IPS-18a (cell line): ENCODE results near the gene DHRS2.
"Not testable (repeated sequence)": the region's sequence is repeated elsewhere in the genome, so short reads cannot be mapped to it uniquely, and the experiment has no call there.

Experiments used
- H3K27ac ChIP-seq: one replicate; pipeline ENCODE4 v1.5.1; 2013; ENCODE audit warnings: low read length
- H3K27me3 ChIP-seq: one replicate; pipeline ENCODE4 v1.6.1; 2013; ENCODE audit warnings: mild to moderate bottlenecking, low read length; ENCODE audit not compliant: control insufficient read depth, insufficient read depth
- H3K36me3 ChIP-seq: one replicate; pipeline ENCODE4 v1.6.1; 2013; ENCODE audit warnings: low read depth, low read length; ENCODE audit not compliant: control insufficient read depth
- H3K4me1 ChIP-seq: one replicate; pipeline ENCODE4 v1.6.1; 2013; ENCODE audit warnings: low read depth, low read length; ENCODE audit not compliant: control insufficient read depth
- H3K4me3 ChIP-seq: one replicate; pipeline ENCODE4 v1.5.1; 2013; ENCODE audit warnings: low read length
- H3K9ac ChIP-seq: one replicate; pipeline ENCODE4 v1.6.1; 2013; ENCODE audit warnings: mild to moderate bottlenecking, low read length, moderate library complexity
- H3K9me3 ChIP-seq: one replicate; pipeline ENCODE4 v1.6.1; 2013; ENCODE audit warnings: low read depth, low read length; ENCODE audit not compliant: control insufficient read depth

Gene DHRS2

GRCh38 chr14:23627961-23628360 is 8.2 kb upstream of the DHRS2 start:
- Histone ChIP-seq H3K4me1 (peaks cover 6% of the 10 kb centered on the region), H3K36me3 (no peaks in the 10 kb centered on the region), H3K27ac (no peak overlapping the region), H3K4me3 (no peak overlapping the region), H3K27me3 (no peaks in the 10 kb centered on the region), H3K9me3 (peaks cover 22% of the 10 kb centered on the region), H3K9ac (no peak overlapping the region)

GRCh38 chr14:23629204-23629603 is 7.0 kb upstream of the DHRS2 start:
- peaks cover 17% of the 10 kb centered on the region for H3K9me3 ChIP-seq
- peaks cover 6% of the 10 kb centered on the region for H3K4me1 ChIP-seq
- H3K36me3 ChIP-seq = no peaks in the 10 kb centered on the region

GRCh38 chr14:23629832-23630396 is 6.2 kb upstream of the DHRS2 start:
- Histone ChIP-seq H3K4me1 (peaks cover 6% of the 10 kb centered on the region), H3K27ac (no peak overlapping the region), H3K27me3 (no peaks in the 10 kb centered on the region), H3K4me3 (no peak overlapping the region), H3K36me3 (no peaks in the 10 kb centered on the region), H3K9ac (no peak overlapping the region), H3K9me3 (peaks cover 11% of the 10 kb centered on the region)

More at GRCh38 chr14:23629204-23629603, 7.0 kb upstream of the DHRS2 start:
- Histone ChIP-seq H3K27ac (no peak overlapping the region), H3K27me3 (no peaks in the 10 kb centered on the region), H3K4me3 (no peak overlapping the region), H3K9ac (no peak overlapping the region)

DNA sequence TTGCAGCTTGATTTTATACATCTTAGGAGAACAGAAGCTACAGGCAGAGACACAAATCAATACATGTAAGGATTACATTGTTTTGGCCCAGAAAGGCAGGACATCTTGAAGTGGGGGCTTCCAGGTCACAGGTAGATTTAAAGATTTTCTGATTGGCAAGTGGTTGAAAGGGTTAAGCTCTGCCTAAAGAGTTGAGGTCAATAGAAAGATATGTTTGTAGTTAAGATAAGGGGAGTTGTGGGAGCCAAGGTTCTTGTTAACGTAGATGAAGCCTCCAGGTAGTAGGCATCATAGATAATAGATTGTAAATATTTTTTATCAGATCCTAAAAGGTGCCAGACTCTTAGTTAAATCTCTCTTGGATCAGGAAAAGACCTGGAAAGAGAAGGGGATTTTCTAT is 5.5 kb upstream of the DHRS2 start:
- no peak overlapping the region for H3K4me3 ChIP-seq
- H3K4me1 ChIP-seq = peaks cover 6% of the 10 kb centered on the region
- H3K36me3 ChIP-seq = no peaks in the 10 kb centered on the region
- H3K27me3 ChIP-seq = no peaks in the 10 kb centered on the region
- H3K9ac ChIP-seq = no peak overlapping the region
- H3K27ac ChIP-seq = no peak overlapping the region
- H3K9me3 ChIP-seq = peaks cover 5% of the 10 kb centered on the region

- Histone ChIP-seq H3K36me3 (no peaks in the 10 kb centered on the region), H3K27ac (no peak overlapping the region), H3K4me1 (peaks cover 6% of the 10 kb centered on the region), H3K9ac (no peak overlapping the region), H3K9me3 (no peaks in the 10 kb centered on the region), H3K27me3 (no peaks in the 10 kb centered on the region), H3K4me3 (no peak overlapping the region)
Measured at GRCh38 chr14:23631234-23631633, 4.9 kb upstream of the DHRS2 start.

GRCh38 chr14:23631702-23632460 is 4.3 kb upstream of the DHRS2 start:
- no peaks in the 10 kb centered on the region for H3K27me3 ChIP-seq
- peaks cover 6% of the 10 kb centered on the region for H3K4me1 ChIP-seq
- no peak overlapping the region for H3K27ac ChIP-seq
- no peaks in the 10 kb centered on the region for H3K9me3 ChIP-seq
- no peak overlapping the region for H3K4me3 ChIP-seq
- H3K9ac ChIP-seq = no peak overlapping the region
- H3K36me3 ChIP-seq = no peaks in the 10 kb centered on the region

- no peaks in the 10 kb centered on the region for H3K9me3 ChIP-seq
- H3K4me3 ChIP-seq = no peak overlapping the region
- H3K27ac ChIP-seq = no peak overlapping the region
- no peaks in the 10 kb centered on the region for H3K36me3 ChIP-seq
- H3K27me3 ChIP-seq = no peaks in the 10 kb centered on the region
- H3K9ac ChIP-seq = no peak overlapping the region
- H3K4me1 ChIP-seq = peaks cover 6% of the 10 kb centered on the region
Measured at GRCh38 chr14:23632461-23633159, 3.6 kb upstream of the DHRS2 start.

DNA sequence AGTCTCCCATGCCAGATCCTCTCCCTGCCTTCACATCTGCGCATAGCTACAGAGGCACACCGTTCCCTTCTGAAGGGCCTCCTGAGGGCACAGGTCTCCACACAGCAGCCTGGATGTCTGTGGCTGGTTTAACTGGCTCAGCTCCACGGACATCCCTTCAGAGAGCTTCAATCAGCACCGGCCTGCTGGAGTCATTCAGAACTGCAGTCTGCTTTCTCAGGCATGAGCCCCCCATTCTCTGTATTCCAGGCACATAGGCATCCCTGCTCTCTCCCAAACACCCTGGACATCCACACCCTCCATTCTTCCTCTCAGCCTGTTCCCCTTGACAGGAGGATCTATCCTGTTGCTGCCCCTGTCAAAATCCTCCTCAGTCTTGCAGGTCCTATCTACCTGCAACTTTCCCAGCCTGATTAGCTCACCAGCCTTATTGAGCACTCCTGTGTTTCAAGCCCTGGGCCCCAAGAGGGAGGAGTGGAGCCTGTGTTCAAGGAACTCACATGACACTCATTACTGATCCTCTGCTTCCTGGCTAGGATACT is 2.9 kb upstream of the DHRS2 start:
- H3K4me1 ChIP-seq = peaks cover 6% of the 10 kb centered on the region
- H3K9me3 ChIP-seq = no peaks in the 10 kb centered on the region
- no peak overlapping the region for H3K27ac ChIP-seq
- H3K4me3 ChIP-seq = no peak overlapping the region
- H3K36me3 ChIP-seq = no peaks in the 10 kb centered on the region
- H3K27me3 ChIP-seq = no peaks in the 10 kb centered on the region
- H3K9ac ChIP-seq = no peak overlapping the region

DNA sequence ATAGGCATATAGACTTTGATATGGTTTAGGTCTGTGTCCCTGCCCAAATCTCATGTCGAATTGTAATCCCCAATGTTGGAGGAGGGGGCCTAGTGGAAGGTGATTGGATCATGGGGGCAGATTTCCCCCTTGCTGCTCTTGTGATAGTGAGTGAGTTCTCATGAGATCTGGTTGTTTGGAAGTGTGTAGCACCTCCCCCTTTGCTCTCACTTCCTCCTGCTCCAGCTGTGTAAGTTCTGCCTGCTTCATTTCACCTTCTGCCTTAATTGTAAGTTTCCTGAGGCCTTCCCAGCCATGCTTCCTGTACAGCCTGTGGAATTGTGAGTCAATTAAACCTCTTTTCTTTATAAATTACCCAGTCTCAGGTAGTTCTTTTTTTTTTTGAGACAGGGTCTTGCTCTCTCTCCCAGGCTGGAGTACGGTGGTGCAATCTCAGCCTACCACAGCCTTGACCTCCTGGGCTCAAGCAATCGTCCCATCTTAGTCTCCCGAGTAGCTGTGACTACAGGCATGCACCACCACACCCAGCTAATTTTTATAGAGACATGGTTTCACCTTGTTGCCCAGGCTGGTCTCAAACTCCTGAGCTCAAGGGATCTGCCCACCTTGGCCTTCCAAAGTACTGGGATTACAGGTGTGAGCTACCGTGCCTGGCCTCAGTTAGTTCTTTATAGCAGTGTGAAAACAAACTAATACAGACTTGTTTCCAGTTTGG is 1.3 kb upstream of the DHRS2 start:
- H3K27ac ChIP-seq, H3K9ac ChIP-seq: not testable (repeated sequence)

GRCh38 chr14:23637312-23637654 is 1.1 kb downstream of the DHRS2 start:
- not testable (repeated sequence) for H3K4me3 ChIP-seq, H3K9me3 ChIP-seq, H3K9ac ChIP-seq, H3K27ac ChIP-seq, H3K27me3 ChIP-seq, H3K4me1 ChIP-seq, H3K36me3 ChIP-seq

More for the DNA sequence above, 1.3 kb upstream of the DHRS2 start:
- H3K36me3 ChIP-seq, H3K9me3 ChIP-seq, H3K4me3 ChIP-seq, H3K27me3 ChIP-seq, H3K4me1 ChIP-seq: not testable (repeated sequence)

DNA sequence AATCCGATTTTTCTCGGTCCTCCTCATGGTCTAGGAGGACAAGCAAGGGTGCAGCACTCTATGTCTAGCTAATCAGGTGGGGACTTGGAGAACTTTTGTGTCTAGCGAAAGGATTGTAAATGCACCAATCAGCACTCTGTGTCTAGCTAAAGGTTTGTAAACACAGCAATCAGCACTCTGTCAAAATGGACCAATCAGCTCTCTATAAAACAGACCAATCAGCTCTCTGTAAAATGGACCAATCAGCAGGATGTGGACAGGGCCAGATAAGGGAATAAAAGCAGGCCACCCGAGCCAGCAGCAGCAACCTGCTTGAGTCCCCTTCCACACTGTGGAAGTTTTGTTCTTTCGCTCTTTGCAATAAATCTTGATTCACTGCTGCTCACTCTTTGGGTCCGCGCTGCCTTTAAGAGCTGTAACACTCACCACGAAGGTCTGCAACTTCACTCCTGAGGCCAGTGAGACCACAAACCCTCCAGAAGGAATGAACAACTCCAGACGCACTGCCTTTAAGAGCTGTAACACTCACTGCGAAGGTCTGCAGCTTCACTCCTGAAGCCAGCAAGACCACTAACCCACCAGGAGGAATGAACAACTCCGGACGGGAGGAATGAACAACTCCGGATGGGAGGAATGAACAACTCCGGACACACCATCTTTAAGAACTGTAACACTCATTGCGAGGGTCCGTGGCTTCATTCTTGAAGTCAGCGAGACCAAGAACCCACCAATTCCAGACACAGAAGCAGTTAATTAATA is 1.7 kb downstream of the DHRS2 start:
- H3K9me3 ChIP-seq, H3K27me3 ChIP-seq, H3K27ac ChIP-seq, H3K4me3 ChIP-seq, H3K36me3 ChIP-seq, H3K9ac ChIP-seq, H3K4me1 ChIP-seq: not testable (repeated sequence)
